IPS-20b (cell line): ENCODE data around the gene CDH8.
"Not testable (repeated sequence)": the region's sequence is repeated elsewhere in the genome, so short reads cannot be mapped to it uniquely, and the experiment has no call there.

ENCODE experiments used
- H3K27ac ChIP-seq: one replicate; pipeline ENCODE4 v1.5.1; 2013; ENCODE audit warnings: low read length
- H3K27me3 ChIP-seq: 2 replicates; pipeline ENCODE4 v1.6.1; 2013; ENCODE audit warnings: mild to moderate bottlenecking, low read length, inconsistent platforms; ENCODE audit not compliant: insufficient read depth
- H3K36me3 ChIP-seq: 2 replicates; pipeline ENCODE4 v1.6.1; 2013; ENCODE audit warnings: low read depth, mild to moderate bottlenecking, inconsistent platforms, low read length, moderate library complexity; ENCODE audit not compliant: insufficient read depth
- H3K4me1 ChIP-seq: 2 replicates; pipeline ENCODE4 v1.6.1; 2013; ENCODE audit warnings: mild to moderate bottlenecking, control low read depth, inconsistent platforms, low read length, moderate library complexity; ENCODE audit not compliant: insufficient read depth
- H3K4me3 ChIP-seq: 2 replicates; pipeline ENCODE4 v1.5.1; 2013; ENCODE audit warnings: mild to moderate bottlenecking, low read length, inconsistent platforms
- H3K9ac ChIP-seq: 2 replicates; pipeline ENCODE4 v1.6.1; 2013; ENCODE audit warnings: low read depth, mild to moderate bottlenecking, inconsistent platforms, low read length, moderate library complexity
- H3K9me3 ChIP-seq: 2 replicates; pipeline ENCODE4 v1.6.1; 2013; ENCODE audit warnings: mild to moderate bottlenecking, low read depth, low read length, inconsistent platforms; ENCODE audit not compliant: insufficient read depth

Gene CDH8

GRCh38 chr16:61730997-61731396 lies 305.2 kb downstream of the CDH8 start:
- no peak overlapping the region for H3K4me3 ChIP-seq
- peak overlapping the region; percentile 2; the same call in 1 of the 2 replicates for H3K9ac ChIP-seq
- H3K36me3 ChIP-seq = no peaks in the 10 kb centered on the region
- no peaks in the 10 kb centered on the region for H3K9me3 ChIP-seq
- no peak overlapping the region for H3K27ac ChIP-seq
- H3K27me3 ChIP-seq = no peaks in the 10 kb centered on the region
- H3K4me1 ChIP-seq = peaks cover 16% of the 10 kb centered on the region; the same call in 1 of the 2 replicates

GRCh38 chr16:61726701-61727100 lies 309.5 kb downstream of the CDH8 start:
- no peaks in the 10 kb centered on the region for H3K36me3 ChIP-seq
- no peak overlapping the region for H3K27ac ChIP-seq
- peaks cover 16% of the 10 kb centered on the region; the same call in 1 of the 2 replicates for H3K4me1 ChIP-seq
- no peaks in the 10 kb centered on the region for H3K27me3 ChIP-seq
- H3K4me3 ChIP-seq = no peak overlapping the region
- no peaks in the 10 kb centered on the region for H3K9me3 ChIP-seq
- no peak overlapping the region for H3K9ac ChIP-seq

GRCh38 chr16:61726125-61726524 lies 310.1 kb downstream of the CDH8 start:
- H3K9me3 ChIP-seq = no peaks in the 10 kb centered on the region
- H3K27ac ChIP-seq = no peak overlapping the region

GRCh38 chr16:61721544-61721943 lies 314.7 kb downstream of the CDH8 start:
- H3K4me1 ChIP-seq = peaks cover under 1% of the 10 kb centered on the region; the same call in 1 of the 2 replicates

More at GRCh38 chr16:61726125-61726524, 310.1 kb downstream of the CDH8 start:
- H3K4me1 ChIP-seq = peaks cover 11% of the 10 kb centered on the region; the same call in 1 of the 2 replicates
- no peak overlapping the region for H3K4me3 ChIP-seq
- H3K27me3 ChIP-seq = no peaks in the 10 kb centered on the region
- H3K9ac ChIP-seq = no peak overlapping the region
- H3K36me3 ChIP-seq = no peaks in the 10 kb centered on the region

GRCh38 chr16:61715393-61715792 lies 320.8 kb downstream of the CDH8 start:
- Histone ChIP-seq H3K27ac (no peak overlapping the region), H3K9me3 (no peaks in the 10 kb centered on the region), H3K27me3 (no peaks in the 10 kb centered on the region), H3K4me3 (no peak overlapping the region), H3K9ac (no peak overlapping the region), H3K4me1 (no peaks in the 10 kb centered on the region), H3K36me3 (no peaks in the 10 kb centered on the region)

More at GRCh38 chr16:61721544-61721943, 314.7 kb downstream of the CDH8 start:
- Histone ChIP-seq H3K36me3 (no peaks in the 10 kb centered on the region), H3K27me3 (no peaks in the 10 kb centered on the region), H3K9me3 (no peaks in the 10 kb centered on the region), H3K27ac (no peak overlapping the region), H3K9ac (no peak overlapping the region), H3K4me3 (no peak overlapping the region)

DNA sequence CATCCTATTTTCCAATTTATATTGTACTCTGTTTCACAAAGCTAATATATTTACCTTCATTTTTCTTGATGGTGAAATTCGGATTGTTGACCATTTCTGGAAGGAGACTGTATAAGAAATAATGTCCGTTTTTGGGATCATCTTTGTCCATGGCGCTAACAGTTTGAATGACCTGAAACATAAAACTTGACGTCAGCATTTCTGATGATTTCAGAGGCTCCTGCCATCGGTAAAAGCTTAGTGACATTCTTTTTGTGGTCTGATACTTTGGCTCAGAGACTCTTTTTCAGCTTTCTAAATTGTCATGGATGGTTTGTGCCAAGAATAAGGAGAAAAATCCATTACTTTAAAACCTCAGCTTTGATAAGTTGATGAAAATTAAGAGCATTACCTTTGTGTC lies 322.5 kb downstream of the CDH8 start:
- Histone ChIP-seq H3K4me1 (no peaks in the 10 kb centered on the region), H3K9ac (no peak overlapping the region), H3K4me3 (no peak overlapping the region), H3K36me3 (no peaks in the 10 kb centered on the region), H3K9me3 (no peaks in the 10 kb centered on the region), H3K27me3 (no peaks in the 10 kb centered on the region), H3K27ac (no peak overlapping the region)

DNA sequence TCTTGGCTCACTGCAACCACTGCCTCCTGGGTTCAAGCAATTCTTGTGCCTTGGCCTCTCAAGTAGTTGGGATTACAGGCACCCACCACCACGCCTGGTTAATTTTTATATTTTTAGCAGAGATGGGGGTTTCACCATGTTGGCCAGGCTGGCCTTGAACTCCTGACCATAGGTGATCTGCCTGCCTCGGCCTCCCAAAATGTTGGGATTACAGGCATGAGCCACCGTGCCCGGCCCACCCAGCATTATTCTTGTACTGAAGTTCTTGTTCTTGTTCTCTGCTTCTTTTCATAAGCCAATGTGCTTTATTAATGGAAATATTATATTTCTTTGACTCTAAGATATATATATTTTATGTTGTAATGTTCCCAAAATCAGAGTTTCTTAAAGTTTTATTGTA lies 336.6 kb downstream of the CDH8 start:
- H3K4me1 ChIP-seq, H3K27me3 ChIP-seq, H3K9me3 ChIP-seq, H3K4me3 ChIP-seq, H3K36me3 ChIP-seq, H3K27ac ChIP-seq, H3K9ac ChIP-seq: not testable (repeated sequence)

- no peaks in the 10 kb centered on the region for H3K27me3 ChIP-seq
- no peaks in the 10 kb centered on the region for H3K36me3 ChIP-seq
- H3K9ac ChIP-seq = no peak overlapping the region
- H3K4me3 ChIP-seq = no peak overlapping the region
- no peaks in the 10 kb centered on the region for H3K4me1 ChIP-seq
- no peaks in the 10 kb centered on the region for H3K9me3 ChIP-seq
- no peak overlapping the region for H3K27ac ChIP-seq
These were observed 351.7 kb downstream of the CDH8 start for GRCh38 chr16:61684541-61684940.

GRCh38 chr16:61681673-61682072 lies 354.6 kb downstream of the CDH8 start:
- no peaks in the 10 kb centered on the region for H3K36me3 ChIP-seq
- no peak overlapping the region for H3K9ac ChIP-seq
- H3K4me1 ChIP-seq = peaks cover 9% of the 10 kb centered on the region; the same call in 1 of the 2 replicates
- H3K27ac ChIP-seq = no peak overlapping the region
- H3K9me3 ChIP-seq = no peaks in the 10 kb centered on the region
- no peaks in the 10 kb centered on the region for H3K27me3 ChIP-seq
- no peak overlapping the region for H3K4me3 ChIP-seq

GRCh38 chr16:61681124-61681523 lies 355.1 kb downstream of the CDH8 start:
- Histone ChIP-seq H3K9me3 (no peaks in the 10 kb centered on the region), H3K9ac (no peak overlapping the region), H3K4me3 (no peak overlapping the region), H3K27ac (no peak overlapping the region), H3K36me3 (no peaks in the 10 kb centered on the region), H3K4me1 (peaks cover 9% of the 10 kb centered on the region; the same call in 1 of the 2 replicates), H3K27me3 (no peaks in the 10 kb centered on the region)

DNA sequence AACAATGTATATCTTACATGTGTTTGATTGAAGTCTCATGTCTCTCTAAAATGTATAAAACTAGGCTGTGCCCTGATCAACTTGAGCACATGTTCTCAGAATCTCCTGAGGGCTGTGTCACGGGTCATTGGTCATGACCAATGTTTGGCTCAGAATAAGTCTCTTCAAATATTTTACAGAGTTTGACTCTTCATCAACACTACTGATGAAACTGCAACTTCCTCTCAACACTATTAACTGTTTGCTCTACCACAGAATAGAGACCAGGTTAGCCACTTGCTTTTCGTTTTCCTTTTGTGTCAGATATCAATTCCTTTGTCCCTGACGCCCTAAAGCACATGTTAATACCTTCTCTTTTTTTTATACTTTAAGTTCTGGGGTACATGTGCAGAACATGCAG lies 358.1 kb downstream of the CDH8 start:
- no peaks in the 10 kb centered on the region for H3K9me3 ChIP-seq
- H3K4me3 ChIP-seq = no peak overlapping the region
- H3K4me1 ChIP-seq = peaks cover 9% of the 10 kb centered on the region; the same call in 1 of the 2 replicates
- no peak overlapping the region for H3K9ac ChIP-seq
- no peaks in the 10 kb centered on the region for H3K27me3 ChIP-seq
- H3K36me3 ChIP-seq = no peaks in the 10 kb centered on the region
- H3K27ac ChIP-seq = no peak overlapping the region

DNA sequence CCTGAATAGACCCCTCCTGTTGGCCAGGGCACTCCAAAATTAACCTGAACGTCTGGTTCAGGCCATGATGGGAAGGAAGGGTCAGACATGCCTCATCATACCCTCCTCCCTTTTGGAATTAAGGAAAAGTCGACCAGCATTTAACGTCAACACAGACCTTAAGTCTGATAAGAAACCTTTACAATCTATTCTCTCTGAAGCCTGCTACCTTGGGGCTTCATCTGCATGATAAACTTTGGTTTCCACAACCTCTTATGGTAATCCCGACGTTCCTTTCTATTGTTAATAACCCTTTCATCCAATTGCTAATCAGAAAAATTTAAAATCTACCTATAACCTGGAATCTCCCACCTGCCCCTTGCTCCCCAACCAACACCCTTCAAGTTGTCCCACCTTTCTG lies 358.5 kb downstream of the CDH8 start:
- Histone ChIP-seq H3K36me3 (no peaks in the 10 kb centered on the region), H3K4me3 (no peak overlapping the region), H3K27me3 (no peaks in the 10 kb centered on the region), H3K4me1 (peaks cover 9% of the 10 kb centered on the region; the same call in 1 of the 2 replicates), H3K9me3 (no peaks in the 10 kb centered on the region), H3K9ac (no peak overlapping the region), H3K27ac (no peak overlapping the region)
